Uterus (tissue), 2 donors: Measurements from ENCODE around the gene PUDP.

Source experiments
- CTCF ChIP-seq, 4 experiments: fragments of 200-600 bp in 2 of 4; fragments of 450-650 bp in 2 of 4; sonication (generic) in 2 of 4; IDR thresholded peaks; one replicate each; pipeline ENCODE4 v1.5.1; 2016 to 2019; ENCODE audit warnings: antibody characterized with exemption in 4 of 4, mild to moderate bottlenecking in 2 of 4, moderate library complexity in 1 of 4
- POLR2A ChIP-seq, 2 donors: fragments of 450-650 bp; IDR thresholded peaks; one replicate each; pipeline ENCODE4 v1.6.1; 2016; ENCODE audit warnings: antibody characterized with exemption in 2 of 2, mild to moderate bottlenecking in 1 of 2, moderate library complexity in 1 of 2

GRCh38 chrX:7110821-7111276 lies 37.1 kb downstream of the PUDP start:
- TF ChIP-seq CTCF (IDR thresholded peaks at IDR 0.05): no peak
- no peak for TF ChIP-seq POLR2A (IDR thresholded peaks at IDR 0.05)
